K562 (cell line): ENCODE results near the gene HOXB6. TPM values are rescaled to one million over a fixed set of nuclear protein-coding genes. Genes with fewer than 3 reads are reported as not detected.

Experiments
- ATAC-seq: fragments of 200-7000 bp; cut with Tn5 transposase; 3 replicates; pipeline ENCODE4 v1.9.1; 2020; ENCODE audit warnings: moderate library complexity
- BruUV-seq: library from RNA; stranded (reverse); fragments of 400-500 nt; replicated peaks from 2 replicates; lab custom pipeline; 2021; lab: Mats Ljungman, UMichigan
- CTCF ChIA-PET: fragments of 300-600 bp; formaldehyde crosslinking; extraction: SDS; loops from one replicate; lab custom pipeline; 2021; ENCODE audit warnings: low intra/inter-chr PET ratio; lab: Yijun Ruan, JAX
- POLR2A ChIA-PET: fragments of 300-600, 350-650 bp; sonication (Branson Sonifier 250); formaldehyde crosslinking; extraction: SDS; loops from one replicate; lab custom pipeline; 2021; ENCODE audit warnings: antibody characterized with exemption, inconsistent platforms; lab: Yijun Ruan, JAX
- DNase-seq, 4 experiments: peaks; one replicate each; pipeline versions ENCODE4 v3.0.0 to v3.0.0-alpha.2; 2011 to 2018; ENCODE audit warnings: low spot score in 3 of 4, mixed read lengths in 3 of 4; ENCODE audit errors: extremely low read depth in 1 of 4
- FAIRE-seq: peaks from 2 replicates; lab custom pipeline; 2011; peaks lifted over from hg19 to GRCh38; lab: Jason Lieb, UNC
- H2AFZ ChIP-seq: 2 replicates; pipeline ENCODE4 v1.6.0; 2011; ENCODE audit warnings: low read depth, low read length, control low read depth, inconsistent platforms
- H3K27ac ChIP-seq: fragments of 200-600 bp; 3 replicates; pipeline ENCODE4 v1.8.0; 2011; ENCODE audit warnings: low read depth, mild to moderate bottlenecking, control low read depth, inconsistent platforms, low read length, moderate library complexity, mixed read lengths; ENCODE audit errors: extremely low read depth
- H3K27me3 ChIP-seq, 2 experiments: fragments of 300-600 bp in 1 of 2; 2 replicates in 1 of 2; 3 replicates in 1 of 2; pipeline versions ENCODE4 v1.6.0 to v1.8.0; 2011; ENCODE audit warnings: inconsistent platforms in 2 of 2, low read length in 2 of 2, mild to moderate bottlenecking in 1 of 2, mixed read lengths in 1 of 2, moderate library complexity in 1 of 2; ENCODE audit not compliant: control insufficient read depth in 2 of 2, insufficient read depth in 2 of 2
- H3K36me3 ChIP-seq: fragments of 300-600 bp; 3 replicates; pipeline ENCODE4 v1.8.0; 2011; ENCODE audit warnings: mild to moderate bottlenecking, low read length, inconsistent platforms; ENCODE audit not compliant: control insufficient read depth, insufficient read depth
- H3K4me1 ChIP-seq, 2 experiments: fragments of 200-600 bp in 1 of 2; replicated peaks in 1 of 2; 2 replicates in 1 of 2; 3 replicates in 1 of 2; pipeline versions ENCODE4 v1.5.1 to v1.8.0; 2011; ENCODE audit warnings: inconsistent platforms in 2 of 2, low read length in 2 of 2, mild to moderate bottlenecking in 1 of 2, mixed read lengths in 1 of 2, moderate library complexity in 1 of 2; ENCODE audit not compliant: control insufficient read depth in 2 of 2, insufficient read depth in 2 of 2
- H3K4me2 ChIP-seq: 2 replicates; pipeline ENCODE4 v1.6.1; 2011; ENCODE audit warnings: low read length, control low read depth, inconsistent platforms, mixed read lengths; ENCODE audit not compliant: insufficient read depth
- H3K4me3 ChIP-seq: fragments of 200-600 bp; sonication (generic), shearing (Covaris generic); 2 replicates; pipeline ENCODE4 v1.5.1; 2016; ENCODE audit warnings: control low read depth, inconsistent platforms
- H3K79me2 ChIP-seq: fragments of 200-600 bp; 3 replicates; pipeline ENCODE4 v1.8.0; 2011; ENCODE audit warnings: low read length, inconsistent platforms; ENCODE audit not compliant: control insufficient read depth, insufficient read depth
- H3K9ac ChIP-seq, 2 experiments: 2 replicates each; pipeline versions ENCODE4 v1.6.0 to v1.6.1; 2011; ENCODE audit warnings: low read depth in 2 of 2, low read length in 2 of 2, control low read depth in 1 of 2, inconsistent platforms in 1 of 2, mild to moderate bottlenecking in 1 of 2, mixed read lengths in 1 of 2; ENCODE audit not compliant: insufficient read depth in 1 of 2
- H3K9me1 ChIP-seq: one replicate; pipeline ENCODE4 v1.6.0; 2011; ENCODE audit warnings: inconsistent platforms, mild to moderate bottlenecking, low read length, moderate library complexity; ENCODE audit not compliant: control insufficient read depth, insufficient read depth
- H3K9me3 ChIP-seq: replicated peaks from 2 replicates; pipeline ENCODE4 v1.5.1; 2011; ENCODE audit warnings: low read depth, low read length, inconsistent platforms; ENCODE audit not compliant: control insufficient read depth, insufficient read depth
- H4K20me1 ChIP-seq: replicated peaks from 2 replicates; pipeline ENCODE4 v1.6.1; 2011; ENCODE audit warnings: low read length, inconsistent platforms, mixed read lengths; ENCODE audit not compliant: control insufficient read depth, insufficient read depth
- CBX2 ChIP-seq: fragments of 200-600 bp; sonication (generic); IDR thresholded peaks from one replicate; pipeline ENCODE4 v1.6.1; 2012; ENCODE audit warnings: mild to moderate bottlenecking, low read length, inconsistent platforms; ENCODE audit not compliant: insufficient read depth, poor library complexity, severe bottlenecking
- ETS2 ChIP-seq: IDR thresholded peaks from 2 replicates; pipeline ENCODE4 v1.6.1; 2016; ENCODE audit warnings: borderline replicate concordance, missing genetic modification characterization, mild to moderate bottlenecking, moderate library complexity, missing compliant biosample characterization; ENCODE audit not compliant: poor library complexity, severe bottlenecking
- ETV6 ChIP-seq, 3 experiments: fragments of 150-350 bp in 1 of 3; sonication (generic) in 1 of 3; formaldehyde crosslinking in 1 of 3; IDR thresholded peaks; 2 replicates each; pipeline versions ENCODE4 v1.6.1 to v1.8.0; 2014 to 2022; ENCODE audit warnings: borderline replicate concordance in 2 of 3, low read depth in 2 of 3, antibody characterized with exemption in 1 of 3, low read length in 1 of 3, mild to moderate bottlenecking in 1 of 3, missing genetic modification reagents in 1 of 3
- PHTF2 ChIP-seq: fragments of 250-450 bp; sonication (Bioruptor Pico); IDR thresholded peaks from 2 replicates; pipeline ENCODE4 v1.5.0; 2021; ENCODE audit warnings: mild to moderate bottlenecking
- RBM14 ChIP-seq: fragments of 200-400 bp; formaldehyde crosslinking; IDR thresholded peaks from 2 replicates; pipeline ENCODE4 v1.6.1; 2018; ENCODE audit warnings: low read depth, mild to moderate bottlenecking, low read length, moderate library complexity, borderline replicate concordance; ENCODE audit not compliant: insufficient read depth
- RBM25 ChIP-seq: fragments of 200-400 bp; formaldehyde crosslinking; IDR thresholded peaks from 2 replicates; pipeline ENCODE4 v1.6.1; 2018; ENCODE audit warnings: low read length, low read depth, moderate library complexity; ENCODE audit not compliant: severe bottlenecking
- RBM34 ChIP-seq: fragments of 200-400 bp; formaldehyde crosslinking; IDR thresholded peaks from 2 replicates; pipeline ENCODE4 v1.6.1; 2018; ENCODE audit warnings: low read length, borderline replicate concordance; ENCODE audit not compliant: insufficient read depth
- SMARCE1 ChIP-seq: fragments of 450-650 bp; IDR thresholded peaks from 2 replicates; pipeline ENCODE4 v1.7.1; 2016; ENCODE audit warnings: mild to moderate bottlenecking
- TAF9B ChIP-seq: fragments of 450-650 bp; IDR thresholded peaks from 2 replicates; pipeline ENCODE4 v1.6.1; 2018; ENCODE audit warnings: mild to moderate bottlenecking; ENCODE audit not compliant: partially characterized antibody
- TEAD2 ChIP-seq: fragments of 450-650 bp; IDR thresholded peaks from 2 replicates; pipeline ENCODE4 v1.6.1; 2016; ENCODE audit warnings: missing genetic modification characterization, control low read depth, missing compliant biosample characterization
- ZNF347 ChIP-seq: fragments of 450-650 bp; formaldehyde crosslinking; IDR thresholded peaks from 2 replicates; pipeline ENCODE4 v1.4.0; 2020; ENCODE audit warnings: low read depth, mild to moderate bottlenecking, moderate library complexity
- WGBS: fragments of 100-300 bp; shearing (Covaris generic); methylation state at CpG from one replicate; pipeline ENCODE4 v1.1.6; 2016; ENCODE audit warnings: low coverage, mixed read lengths; ENCODE audit not compliant: insufficient coverage; ENCODE audit errors: missing lambda C conversion rate; 5-methylcytosine and 5-hydroxymethylcytosine counted together
- in situ Hi-C: fragments of 300-500 bp; cut with MboI; formaldehyde crosslinking; loops from 4 replicates; pipeline ENCODE4 v1.15.0; 2018; ENCODE audit warnings: inconsistent platforms, mixed read lengths
- intact Hi-C: fragments of 100-400 bp; cut with micrococcal nuclease; formaldehyde crosslinking; loops from 2 replicates; pipeline ENCODE4 v1.14.2; 2022
- polyA plus RNA-seq, 8 experiments: library from polyadenylated mRNA; depleted of rRNA in 4 of 8; stranded (reverse) in 5 of 8; unstranded in 3 of 8; fragments of >200 nt; fragmentation: Nextera tagmentation in 2 of 8; fragmentation: Illumina TruSeq in 1 of 8; extraction: Ambion mirVana in 2 of 8; extraction: Trizol in 1 of 8; gene quantifications; 2 replicates each; pipeline versions ENCODE4 v1.2.1 to v1.2.3, GENCODE V29; 2011 to 2014; ENCODE audit warnings: inconsistent platforms in 1 of 8, missing spikeins in 1 of 8
- total RNA-seq, 7 experiments: library from RNA; depleted of rRNA in 6 of 7; stranded (reverse); fragments of >200 nt in 6 of 7; fragmentation: Illumina TruSeq in 2 of 7; extraction: Trizol in 2 of 7; gene quantifications; 2 replicates each; pipeline versions ENCODE4 v1.2.1 to v1.2.3, GENCODE V29; 2011 to 2021; ENCODE audit warnings: low replicate concordance in 1 of 7
- TF ChIP-seq, protein P1 (sequence below), 2 experiments: fragments of 450-650 bp in 1 of 2; sonication (generic) in 1 of 2; formaldehyde crosslinking in 1 of 2; IDR thresholded peaks in 1 of 2; conservative IDR thresholded peaks in 1 of 2; 2 replicates each; pipeline versions ENCODE4 v1.6.1 to v1.8.1; 2016 to 2023; ENCODE audit warnings: mild to moderate bottlenecking in 2 of 2, moderate library complexity in 2 of 2, inconsistent platforms in 1 of 2, missing genetic modification reagents in 1 of 2
- TF ChIP-seq, protein P2 (sequence below): fragments of 200-800 bp; sonication (Bioruptor generic); IDR thresholded peaks from 2 replicates; pipeline ENCODE4 v1.6.1; 2016; ENCODE audit warnings: missing genetic modification characterization, missing compliant biosample characterization

Gene HOXB6
- total and polyA plus RNA-seq, 9 of the 15 experiments (the other 6 are each of a cell fraction or from before 2014, with no cell fraction given), result 1.2 to 14.8 (median 4.9) TPM

DNA sequence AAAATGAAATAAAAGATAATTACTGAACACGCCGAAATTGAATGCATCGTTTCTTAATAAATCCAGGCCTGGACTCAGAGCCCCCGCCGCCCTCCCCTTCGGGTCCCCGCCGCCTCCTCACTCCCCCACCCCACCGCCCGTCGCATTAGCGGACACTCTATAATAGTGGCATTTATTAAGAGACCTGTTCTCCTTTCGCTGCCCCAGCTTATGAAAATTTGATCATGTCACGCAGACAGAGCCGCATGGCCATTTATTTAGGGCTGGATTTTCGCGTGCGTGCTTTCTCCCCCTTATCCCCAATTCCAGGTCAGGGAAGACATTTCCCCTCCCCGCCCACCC is 53.6 kb downstream of the HOXB6 start:
- intact Hi-C loops, result no loop called here
- Histone ChIP-seq H2AFZ (no peak overlapping the region), H3K4me1 (peaks cover 45 to 57% of the 10 kb centered on the region in 2 experiments), H3K9me1 (no peaks in the 10 kb centered on the region), H3K4me2 (no peak overlapping the region), H3K36me3 (peaks cover 59% of the 10 kb centered on the region; the same call in 2 of the 3 replicates), H3K79me2 (peaks cover 67% of the 10 kb centered on the region), H3K27me3 (no peaks in the 10 kb centered on the region), H3K9ac (no peak overlapping the region), H3K27ac (no peak overlapping the region), H4K20me1 (no peaks in the 10 kb centered on the region), H3K9me3 (no peaks in the 10 kb centered on the region), H3K4me3 (no peak overlapping the region)
- POLR2A ChIA-PET, result interaction anchor here (0.6 to 2.5 kb wide), 3 partner anchors 8 to 27 kb away, joined by 3 to 8 read pairs (median 3); no protein-coding TSS in a partner anchor
- CTCF ChIA-PET, result no interaction called here
- in situ Hi-C loops, result no loop called here
- ATAC-seq, result no peak
- FAIRE-seq, result no peak
- DNase-seq, result no peak
- whole genome bisulfite sequencing, result 94% methylated on average over 6 of the region's 19 CpGs
- BruUV-seq, result no TSS peak
- TF ChIP-seq TAF9B (no peak), RBM14 (no peak), RBM25 (no peak), SMARCE1 (no peak), PHTF2 (CRISPR knock-in tag) (no peak), RBM34 (no peak), ZNF347 (CRISPR knock-in tag) (no peak), ETV6 (IDR thresholded peaks at IDR 0.05; ENCODE audit: borderline replicate concordance in 1 of 2, low read depth in 2 of 2, low read length in 1 of 2) (no peak), ETV6 (CRISPR knock-in tag; IDR thresholded peaks at IDR 0.05; ENCODE audit: borderline replicate concordance) (no peak), CBX2 (no peak), ETS2 (no peak), TEAD2 (tag) (no peak)
- TF ChIP-seq, protein P1, sequence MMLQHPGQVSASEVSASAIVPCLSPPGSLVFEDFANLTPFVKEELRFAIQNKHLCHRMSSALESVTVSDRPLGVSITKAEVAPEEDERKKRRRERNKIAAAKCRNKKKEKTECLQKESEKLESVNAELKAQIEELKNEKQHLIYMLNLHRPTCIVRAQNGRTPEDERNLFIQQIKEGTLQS (IDR thresholded peaks at IDR 0.05), result no peak
- TF ChIP-seq, protein P1 (CRISPR knock-in tag; conservative IDR thresholded peaks at IDR 0.05), result no peak
- TF ChIP-seq, protein P2, sequence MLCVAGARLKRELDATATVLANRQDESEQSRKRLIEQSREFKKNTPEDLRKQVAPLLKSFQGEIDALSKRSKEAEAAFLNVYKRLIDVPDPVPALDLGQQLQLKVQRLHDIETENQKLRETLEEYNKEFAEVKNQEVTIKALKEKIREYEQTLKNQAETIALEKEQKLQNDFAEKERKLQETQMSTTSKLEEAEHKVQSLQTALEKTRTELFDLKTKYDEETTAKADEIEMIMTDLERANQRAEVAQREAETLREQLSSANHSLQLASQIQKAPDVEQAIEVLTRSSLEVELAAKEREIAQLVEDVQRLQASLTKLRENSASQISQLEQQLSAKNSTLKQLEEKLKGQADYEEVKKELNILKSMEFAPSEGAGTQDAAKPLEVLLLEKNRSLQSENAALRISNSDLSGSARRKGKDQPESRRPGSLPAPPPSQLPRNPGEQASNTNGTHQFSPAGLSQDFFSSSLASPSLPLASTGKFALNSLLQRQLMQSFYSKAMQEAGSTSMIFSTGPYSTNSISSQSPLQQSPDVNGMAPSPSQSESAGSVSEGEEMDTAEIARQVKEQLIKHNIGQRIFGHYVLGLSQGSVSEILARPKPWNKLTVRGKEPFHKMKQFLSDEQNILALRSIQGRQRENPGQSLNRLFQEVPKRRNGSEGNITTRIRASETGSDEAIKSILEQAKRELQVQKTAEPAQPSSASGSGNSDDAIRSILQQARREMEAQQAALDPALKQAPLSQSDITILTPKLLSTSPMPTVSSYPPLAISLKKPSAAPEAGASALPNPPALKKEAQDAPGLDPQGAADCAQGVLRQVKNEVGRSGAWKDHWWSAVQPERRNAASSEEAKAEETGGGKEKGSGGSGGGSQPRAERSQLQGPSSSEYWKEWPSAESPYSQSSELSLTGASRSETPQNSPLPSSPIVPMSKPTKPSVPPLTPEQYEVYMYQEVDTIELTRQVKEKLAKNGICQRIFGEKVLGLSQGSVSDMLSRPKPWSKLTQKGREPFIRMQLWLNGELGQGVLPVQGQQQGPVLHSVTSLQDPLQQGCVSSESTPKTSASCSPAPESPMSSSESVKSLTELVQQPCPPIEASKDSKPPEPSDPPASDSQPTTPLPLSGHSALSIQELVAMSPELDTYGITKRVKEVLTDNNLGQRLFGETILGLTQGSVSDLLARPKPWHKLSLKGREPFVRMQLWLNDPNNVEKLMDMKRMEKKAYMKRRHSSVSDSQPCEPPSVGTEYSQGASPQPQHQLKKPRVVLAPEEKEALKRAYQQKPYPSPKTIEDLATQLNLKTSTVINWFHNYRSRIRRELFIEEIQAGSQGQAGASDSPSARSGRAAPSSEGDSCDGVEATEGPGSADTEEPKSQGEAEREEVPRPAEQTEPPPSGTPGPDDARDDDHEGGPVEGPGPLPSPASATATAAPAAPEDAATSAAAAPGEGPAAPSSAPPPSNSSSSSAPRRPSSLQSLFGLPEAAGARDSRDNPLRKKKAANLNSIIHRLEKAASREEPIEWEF (CRISPR knock-in tag), result no peak
